B cell (primary cell): ENCODE results near the gene AUTS2. TPM values are rescaled to one million over a fixed set of nuclear protein-coding genes. Genes with fewer than 3 reads are reported as not detected.

ENCODE experiments used
- ATAC-seq: fragments of 200-7000 bp; cut with Tn5 transposase; one replicate; pipeline ENCODE4 v1.10.0; 2021; ENCODE audit warnings: low read depth, mild to moderate bottlenecking, moderate number of reproducible peaks, moderate library complexity
- CTCF ChIA-PET: fragments of 350-600 bp; sonication (Branson Sonifier 250); formaldehyde crosslinking; loops from one replicate; lab custom pipeline; 2021; ENCODE audit warnings: antibody characterized with exemption, inconsistent platforms; lab: Charles Lee
- POLR2A ChIA-PET: fragments of 350-600 bp; sonication (Branson Sonifier 250); formaldehyde crosslinking; loops from one replicate; lab custom pipeline; 2021; ENCODE audit warnings: antibody characterized with exemption; lab: Charles Lee
- DNase-seq: peaks from one replicate; pipeline ENCODE4 v3.0.0; 2013
- H2AFZ ChIP-seq: 2 replicates; pipeline ENCODE4 v1.6.1; 2012; ENCODE audit warnings: mild to moderate bottlenecking, low read depth, low read length; ENCODE audit not compliant: insufficient read depth, poor library complexity, severe bottlenecking
- H3K27ac ChIP-seq, 2 donors: 1 replicate in 1 of 2; 2 replicates in 1 of 2; pipeline ENCODE4 v1.5.1; 2012 to 2013; ENCODE audit warnings: low read length in 2 of 2, mild to moderate bottlenecking in 2 of 2, moderate library complexity in 1 of 2
- H3K27me3 ChIP-seq, 4 experiments: fragments of 200-600 bp in 1 of 4; sonication (generic) in 1 of 4; replicated peaks in 1 of 4; 1 replicate in 2 of 4; 2 replicates in 2 of 4; pipeline versions ENCODE4 v1.6.1 to v1.7.0; 2013 to 2016; ENCODE audit warnings: low read length in 3 of 4, mild to moderate bottlenecking in 2 of 4, mixed read lengths in 1 of 4, moderate library complexity in 1 of 4; ENCODE audit not compliant: insufficient read depth in 4 of 4, control insufficient read depth in 3 of 4; ENCODE audit errors: control extremely low read depth in 1 of 4
- H3K36me3 ChIP-seq, 2 experiments: replicated peaks in 1 of 2; 1 replicate in 1 of 2; 2 replicates in 1 of 2; pipeline versions ENCODE4 v1.6.1 to v1.7.1; 2013; ENCODE audit warnings: low read length in 1 of 2; ENCODE audit not compliant: insufficient read depth in 2 of 2, control insufficient read depth in 1 of 2; ENCODE audit errors: control extremely low read depth in 1 of 2, extremely low read depth in 1 of 2
- H3K4me1 ChIP-seq, 2 donors: fragments of 200-600 bp in 1 of 2; sonication (generic) in 1 of 2; 1 replicate in 1 of 2; 2 replicates in 1 of 2; pipeline versions ENCODE4 v1.5.1 to v1.6.1; 2013 to 2017; ENCODE audit warnings: low read length in 2 of 2; ENCODE audit not compliant: control insufficient read depth in 2 of 2, insufficient read depth in 2 of 2
- H3K4me2 ChIP-seq: replicated peaks from 2 replicates; pipeline ENCODE3; 2012; ENCODE audit warnings: mild to moderate bottlenecking, low read depth, low read length; ENCODE audit not compliant: poor library complexity, severe bottlenecking
- H3K4me3 ChIP-seq, 5 experiments: fragments of 200-600 bp in 1 of 5; sonication (generic) in 1 of 5; 1 replicate in 3 of 5; 2 replicates in 2 of 5; pipeline versions ENCODE4 v1.5.1 to v1.7.0; 2011 to 2016; ENCODE audit warnings: low read length in 4 of 5, mild to moderate bottlenecking in 4 of 5, low read depth in 2 of 5, control low read depth in 1 of 5, moderate library complexity in 1 of 5; ENCODE audit not compliant: insufficient read depth in 1 of 5; ENCODE audit errors: control extremely low read depth in 1 of 5, extremely low read depth in 1 of 5
- H3K79me2 ChIP-seq: fragments of 200-600 bp; sonication (generic); one replicate; pipeline ENCODE4 v1.6.0; 2016; ENCODE audit warnings: low read length; ENCODE audit not compliant: control insufficient read depth, insufficient read depth
- H3K9ac ChIP-seq: fragments of 200-600 bp; sonication (generic); 2 replicates; pipeline ENCODE4 v1.6.1; 2017; ENCODE audit warnings: mild to moderate bottlenecking, low read length, moderate library complexity
- H3K9me3 ChIP-seq, 3 donors: one replicate each; pipeline versions ENCODE4 v1.6.1 to v1.7.1; 2013; ENCODE audit warnings: low read length in 2 of 3; ENCODE audit not compliant: control insufficient read depth in 2 of 3, insufficient read depth in 1 of 3; ENCODE audit errors: control extremely low read depth in 1 of 3
- H4K20me1 ChIP-seq: 2 replicates; pipeline ENCODE4 v1.6.0; 2012; ENCODE audit warnings: mild to moderate bottlenecking, low read length; ENCODE audit not compliant: insufficient read depth, control insufficient read depth, poor library complexity, severe bottlenecking
- H3K27ac Mint-ChIP-seq: one replicate; pipeline ENCODE4 v1.8.0; 2021; ENCODE audit warnings: mixed read lengths
- H3K27me3 Mint-ChIP-seq: one replicate; pipeline ENCODE4 v1.8.0; 2021; ENCODE audit warnings: mixed read lengths
- H3K4me1 Mint-ChIP-seq: one replicate; pipeline ENCODE4 v1.8.0; 2021; ENCODE audit warnings: mixed read lengths
- H3K4me3 Mint-ChIP-seq: one replicate; pipeline ENCODE4 v1.8.0; 2021; ENCODE audit warnings: mixed read lengths
- H3K9me3 Mint-ChIP-seq: one replicate; pipeline ENCODE4 v1.8.0; 2022; ENCODE audit warnings: mixed read lengths; ENCODE audit not compliant: insufficient read depth
- CTCF ChIP-seq: fragments of 200-600 bp; IDR thresholded peaks from one replicate; pipeline ENCODE4 v1.8.0; 2022; ENCODE audit warnings: antibody characterized with exemption, mild to moderate bottlenecking
- EZH2 ChIP-seq: IDR thresholded peaks from 2 replicates; pipeline ENCODE4 v1.6.1; 2012; ENCODE audit warnings: borderline replicate concordance, low read depth, mild to moderate bottlenecking, moderate library complexity, low read length; ENCODE audit not compliant: insufficient read depth, poor library complexity, severe bottlenecking
- whole genome bisulfite sequencing: methylation state at CpG from one replicate; pipeline ENCODE4 v1.1.5; 2013; ENCODE audit warnings: missing lambda C conversion rate; ENCODE audit not compliant: insufficient coverage; 5-methylcytosine and 5-hydroxymethylcytosine counted together
- intact Hi-C: fragments of 100-400 bp; cut with micrococcal nuclease; formaldehyde crosslinking; loops from one replicate; pipeline ENCODE4 v1.10.0; 2022
- polyA plus RNA-seq: library from polyadenylated mRNA; depleted of rRNA; stranded (reverse); fragments of >200 nt; gene quantifications from 2 replicates; pipeline ENCODE4 v1.2.3, GENCODE V29; 2012
- total RNA-seq, 2 donors: library from RNA; stranded (reverse); fragments of 120-200 nt in 1 of 2; gene quantifications; 1 replicate in 1 of 2; 2 replicates in 1 of 2; pipeline versions ENCODE4 v1.2.3 to v1.2.4, GENCODE V29; 2013 to 2022

AUTS2 gene
- total and polyA plus RNA-seq, 2 donors (not counting 1 experiment from before 2014, with no cell fraction given): 22.3 to 35.0 TPM

- H4K20me1 ChIP-seq: no peaks in the 10 kb centered on the region
- H3K4me2 ChIP-seq: no peak overlapping the region
- Mint-ChIP-seq H3K27me3 (no peaks in the 10 kb centered on the region), H3K4me3 (no peak overlapping the region), H3K27ac (no peak overlapping the region), H3K9me3 (no peaks in the 10 kb centered on the region), H3K4me1 (peaks cover 4% of the 10 kb centered on the region)
- H3K36me3 ChIP-seq: no peaks in the 10 kb centered on the region
- H2AFZ ChIP-seq: no peak overlapping the region
- H3K79me2 ChIP-seq: no peaks in the 10 kb centered on the region
- no peak overlapping the region for H3K9ac ChIP-seq
- TF ChIP-seq EZH2 (no peak), CTCF (no peak)
- intact Hi-C loops: no loop called here
- POLR2A ChIA-PET: no interaction called here
- CTCF ChIA-PET: interaction anchor here (0.5 kb wide), 1 partner anchor 241 kb away, joined by 3 read pairs; no protein-coding TSS in a partner anchor
- H3K4me1 ChIP-seq: no peaks in the 10 kb centered on the region
- no peaks in the 10 kb centered on the region for H3K9me3 ChIP-seq
- no peak for DNase-seq
- H3K27me3 ChIP-seq: no peaks in the 10 kb centered on the region
- no peak for ATAC-seq
- no peak overlapping the region for H3K4me3 ChIP-seq
- H3K27ac ChIP-seq: no peak overlapping the region
- whole genome bisulfite sequencing: 96% methylated on average over 6 of the region's 6 CpGs
These were observed 177.0 kb downstream of the AUTS2 start for GRCh38 chr7:69775231-69775771.

- DNase-seq (no peak), ATAC-seq (no peak)
- H3K27me3 ChIP-seq: no peaks in the 10 kb centered on the region
- H3K36me3 ChIP-seq: no peaks in the 10 kb centered on the region
- CTCF ChIA-PET: interaction anchor here (0.8 kb wide), 1 partner anchor 26 kb away, joined by 3 read pairs; no protein-coding TSS in a partner anchor
- H3K9me3 ChIP-seq: no peaks in the 10 kb centered on the region
- Mint-ChIP-seq H3K27me3 (no peaks in the 10 kb centered on the region), H3K4me3 (no peak overlapping the region), H3K4me1 (peaks cover 2% of the 10 kb centered on the region), H3K9me3 (no peaks in the 10 kb centered on the region), H3K27ac (no peak overlapping the region)
- H4K20me1 ChIP-seq: no peaks in the 10 kb centered on the region
- 100% methylated on average over 1 of the region's 1 CpG for WGBS
- no peaks in the 10 kb centered on the region for H3K4me1 ChIP-seq
- no peak overlapping the region for H3K9ac ChIP-seq
- H3K79me2 ChIP-seq: no peaks in the 10 kb centered on the region
- TF ChIP-seq EZH2: no peak
- TF ChIP-seq CTCF: no peak
- no peak overlapping the region for H3K27ac ChIP-seq
- intact Hi-C loops: no loop called here
- POLR2A ChIA-PET: no interaction called here
- H3K4me2 ChIP-seq: no peak overlapping the region
- H2AFZ ChIP-seq: no peak overlapping the region
- H3K4me3 ChIP-seq: no peak overlapping the region
These were observed 178.3 kb downstream of the AUTS2 start for GRCh38 chr7:69776611-69777010.
